ENCODE measurements around the gene IL23R.
"Not testable (repeated sequence)": the region's sequence is repeated elsewhere in the genome, so short reads cannot be mapped to it uniquely, and the experiment has no call there.

IL23R gene

GRCh38 chr1:67194209-67194863, 28.1 kb downstream of the IL23R start:
- no peak for DNase-seq

GRCh38 chr1:67200755-67201154, 34.5 kb downstream of the IL23R start:
- no peak for DNase-seq

DNA sequence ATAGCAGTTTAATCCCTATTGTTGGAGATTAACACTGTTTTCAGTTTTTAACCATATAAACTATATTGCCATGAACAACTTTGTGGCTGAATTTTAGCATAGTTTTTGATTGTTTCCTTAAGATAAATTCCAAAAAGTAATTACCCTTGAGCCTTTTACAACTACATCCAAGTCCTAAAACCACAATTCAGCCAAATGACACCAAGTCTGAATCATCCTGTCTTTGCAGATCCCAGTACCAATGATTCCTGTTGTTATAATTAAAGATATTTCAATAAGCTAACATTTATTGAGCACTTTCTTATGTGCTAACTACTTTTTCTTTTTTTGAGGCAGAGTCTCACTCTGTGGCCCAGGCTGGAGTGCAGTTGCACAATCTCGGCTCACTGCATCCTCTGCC, 35.6 kb downstream of the IL23R start:
- DNase-seq: peak; percentile 28

- DNase-seq: no peak
Observed at GRCh38 chr1:67204298-67204980, 38.2 kb downstream of the IL23R start.

DNA sequence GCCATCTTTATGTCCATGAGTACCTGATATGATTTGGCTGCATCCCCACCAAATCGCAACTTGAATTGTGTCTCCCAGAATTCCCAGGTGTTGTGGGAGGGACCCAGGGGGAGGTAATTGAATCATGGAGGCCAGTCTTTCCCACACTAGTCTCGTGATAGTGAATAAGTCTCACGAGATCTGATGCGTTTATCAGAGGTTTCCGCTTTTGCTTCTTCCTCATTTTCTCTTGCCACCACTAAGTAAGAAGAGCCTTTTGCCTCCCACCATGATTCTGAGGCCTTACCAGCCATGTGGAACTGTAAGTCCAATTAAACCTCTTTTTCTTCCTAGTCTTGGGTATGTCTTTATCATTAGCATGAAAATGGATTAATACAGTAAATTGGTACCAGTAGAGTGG, 41.1 kb downstream of the IL23R start:
- not testable (repeated sequence) for DNase-seq

DNA sequence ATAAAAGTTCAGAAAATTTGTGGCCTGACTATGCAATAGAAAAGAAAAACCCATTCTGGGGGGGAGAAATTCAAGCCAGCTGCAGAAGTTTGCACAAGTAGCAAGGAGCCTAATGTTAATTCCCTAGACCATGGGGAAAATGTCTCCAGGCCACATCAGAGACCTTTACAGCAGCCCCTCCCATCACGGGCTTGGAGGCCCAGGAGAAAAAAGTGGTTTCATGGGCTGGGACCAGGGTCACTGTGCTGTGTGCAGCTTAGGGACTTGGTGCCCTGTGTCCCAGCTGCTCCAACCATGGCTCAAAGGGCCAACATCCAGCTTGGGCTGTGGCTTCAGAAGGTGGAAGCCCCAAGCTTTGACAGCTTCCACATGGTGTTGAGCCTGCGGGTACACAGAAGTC, 42.0 kb downstream of the IL23R start:
- DNase-seq: no peak

- no peak for DNase-seq
Observed at GRCh38 chr1:67209521-67209920, 43.3 kb downstream of the IL23R start.

DNA sequence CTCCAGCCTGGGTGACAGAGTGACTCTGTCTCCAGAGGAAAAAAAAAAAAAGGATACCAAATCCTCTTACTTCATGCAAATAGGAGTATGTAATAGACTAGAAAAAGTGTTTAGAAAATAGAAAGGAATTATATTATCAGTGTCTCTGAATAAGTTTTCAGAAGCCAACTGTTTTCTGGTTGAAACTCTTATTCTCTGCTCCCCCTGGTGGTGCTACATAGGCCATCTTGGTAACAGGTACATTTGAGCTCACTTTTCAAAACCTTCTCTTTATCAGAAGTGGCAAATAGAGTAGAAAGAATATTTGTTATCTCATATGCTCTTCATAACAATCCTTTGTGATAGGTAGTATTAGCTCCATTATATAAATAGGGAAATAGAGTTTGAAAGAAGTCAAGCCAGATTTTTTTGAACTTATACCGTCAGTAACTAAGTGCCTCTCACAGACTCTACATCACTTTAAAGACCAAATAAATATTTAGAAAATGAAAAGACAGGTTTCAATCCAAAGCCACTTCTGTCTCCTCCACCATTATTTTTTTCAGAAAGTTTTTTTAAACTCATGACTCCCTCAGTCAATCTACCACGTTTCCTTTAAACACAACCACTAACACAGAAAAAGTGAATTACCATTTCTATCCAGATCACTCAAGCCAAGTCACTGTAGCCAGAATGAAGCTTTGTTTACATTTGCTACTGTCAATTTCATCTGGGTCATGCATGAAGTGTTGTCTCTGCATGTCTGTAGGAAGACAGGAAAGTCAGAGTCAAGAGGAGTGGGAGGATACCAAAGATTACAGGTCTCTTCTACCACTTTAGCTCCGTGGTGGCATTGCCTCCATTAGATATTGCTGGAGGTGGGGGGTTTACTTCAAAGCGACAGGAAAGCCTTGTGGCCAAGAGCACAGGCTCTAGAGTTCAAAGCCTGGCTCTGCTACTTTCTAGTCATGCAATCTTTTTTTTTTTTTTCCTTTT, 45.6 kb downstream of the IL23R start:
- DNase-seq: peak; percentile 22

- peak; percentile 6 for DNase-seq
Observed at GRCh38 chr1:67213164-67213563, 46.9 kb downstream of the IL23R start.

DNA sequence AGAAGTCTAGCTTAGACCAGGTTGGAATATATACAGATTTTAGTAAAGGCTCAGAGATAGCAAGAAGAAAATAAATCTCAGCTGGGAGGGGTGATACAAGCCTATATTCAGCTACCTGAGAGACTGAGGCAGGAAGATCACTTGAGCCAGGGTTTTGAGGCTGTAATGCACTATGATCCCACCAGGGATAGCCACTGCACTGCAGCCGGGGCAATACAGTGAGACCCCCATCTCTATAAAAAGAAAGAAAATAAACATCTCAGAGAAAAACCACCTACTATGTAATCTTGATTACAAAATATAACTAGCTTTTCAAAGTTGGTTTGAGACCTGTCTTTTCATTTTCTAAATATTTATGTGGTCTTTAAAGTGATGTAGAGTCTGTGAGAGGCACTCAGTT, 47.7 kb downstream of the IL23R start:
- DNase-seq: no peak

- DNase-seq: peak; percentile 11
Observed at GRCh38 chr1:67214420-67215174, 48.3 kb downstream of the IL23R start.

DNA sequence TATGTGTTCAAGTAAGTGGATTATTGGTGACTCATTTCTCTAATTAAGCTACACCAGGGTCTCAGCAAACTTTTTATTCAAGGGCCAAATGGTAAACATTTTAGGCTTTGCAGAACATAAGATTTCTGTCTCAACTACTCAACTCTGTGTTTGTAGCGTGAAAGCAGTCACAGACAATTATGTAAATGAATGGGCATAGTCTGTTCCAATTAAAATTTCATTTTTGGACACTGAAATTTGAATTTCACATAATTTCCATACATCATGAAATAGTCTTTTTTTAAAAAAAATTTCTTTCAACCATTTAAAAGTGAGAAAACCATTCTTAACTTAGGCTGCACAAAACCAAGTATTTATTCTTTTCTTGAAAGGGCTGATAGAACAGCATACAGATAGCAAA, 50.1 kb downstream of the IL23R start:
- no peak for DNase-seq

DNA sequence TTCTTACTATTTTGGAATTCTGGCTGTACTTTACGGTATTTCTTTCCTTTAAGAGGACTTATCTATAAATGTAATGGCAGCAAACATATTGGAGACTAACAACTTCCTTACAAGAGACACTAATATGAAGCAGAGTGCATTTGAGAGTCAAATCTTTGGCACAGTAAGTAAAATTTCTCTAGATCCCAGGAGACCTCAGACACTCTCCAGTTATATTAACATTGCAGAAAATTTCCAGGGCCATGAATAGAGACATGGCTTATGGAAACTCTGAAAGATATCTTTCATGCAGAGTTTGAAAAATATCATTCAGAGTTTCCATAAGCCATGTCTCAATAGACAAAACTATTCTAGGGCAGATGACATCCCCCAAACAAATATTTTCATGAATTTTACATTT, 51.2 kb downstream of the IL23R start:
- DNase-seq: no peak

DNA sequence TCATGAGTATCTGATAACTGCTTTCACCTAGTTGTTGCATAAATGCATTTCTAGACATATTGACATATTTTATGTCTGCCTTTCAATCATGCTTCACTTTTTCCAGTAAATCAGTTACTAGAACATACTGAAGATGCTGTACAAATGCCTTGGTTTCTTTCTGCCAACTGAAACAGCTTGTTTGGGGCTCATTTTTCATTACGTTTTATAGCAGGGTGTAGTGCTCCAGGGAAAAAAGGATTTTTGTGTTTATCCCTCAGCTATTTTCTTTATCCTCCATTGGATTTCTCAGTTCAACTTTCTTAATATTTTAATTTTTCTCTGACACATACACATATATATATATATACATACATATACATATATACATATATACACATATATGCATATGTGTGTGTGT, 51.7 kb downstream of the IL23R start:
- no peak for DNase-seq

- no peak for DNase-seq
Observed at GRCh38 chr1:67224856-67225255, 58.6 kb downstream of the IL23R start.

GRCh38 chr1:67226688-67227087, 60.4 kb downstream of the IL23R start:
- DNase-seq: no peak

- no peak for DNase-seq
Observed at GRCh38 chr1:67227196-67227595, 60.9 kb downstream of the IL23R start.

DNA sequence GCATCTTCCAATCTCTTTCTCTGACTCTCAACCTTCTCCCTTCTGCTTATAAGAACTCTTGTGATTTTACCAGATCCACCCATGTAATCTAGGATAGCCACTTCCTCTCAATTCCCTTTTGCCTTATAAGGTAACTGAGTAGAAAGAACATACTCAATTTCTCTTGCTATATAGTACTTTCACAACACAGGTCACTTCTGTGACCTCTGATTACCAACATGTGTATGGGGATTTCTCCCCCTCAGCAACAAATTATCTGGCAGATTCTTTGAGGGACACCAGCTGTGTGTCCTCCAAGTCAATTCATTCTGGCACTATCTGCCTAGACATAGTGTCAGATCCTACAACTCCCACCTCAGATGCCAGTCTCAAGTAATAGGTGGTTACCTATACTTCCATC, 62.5 kb downstream of the IL23R start:
- DNase-seq: no peak

- DNase-seq: no peak
Observed at GRCh38 chr1:67230539-67230938, 64.3 kb downstream of the IL23R start.

GRCh38 chr1:67236277-67236676, 70.0 kb downstream of the IL23R start:
- no peak for DNase-seq

DNA sequence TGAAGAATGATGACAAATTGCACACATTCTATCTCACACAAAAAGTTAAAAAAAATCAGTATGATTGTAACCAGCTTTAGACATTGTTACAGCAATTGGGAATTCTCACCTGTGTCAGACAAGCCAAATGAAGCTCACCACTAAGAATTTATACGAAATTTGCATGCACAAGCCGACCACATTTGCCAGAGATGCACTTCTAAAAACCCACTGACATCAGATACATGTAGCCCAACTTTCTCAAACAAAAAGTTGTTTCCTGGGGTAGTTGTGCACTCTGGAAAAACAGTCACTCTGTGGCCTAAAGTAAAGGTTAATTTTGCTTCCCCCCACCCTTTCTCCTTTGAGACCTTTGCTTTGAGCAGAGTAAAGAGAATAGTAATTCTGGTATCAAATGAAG, 73.5 kb downstream of the IL23R start:
- DNase-seq: no peak

GRCh38 chr1:67241200-67241746, 75.0 kb downstream of the IL23R start:
- no peak for DNase-seq

DNA sequence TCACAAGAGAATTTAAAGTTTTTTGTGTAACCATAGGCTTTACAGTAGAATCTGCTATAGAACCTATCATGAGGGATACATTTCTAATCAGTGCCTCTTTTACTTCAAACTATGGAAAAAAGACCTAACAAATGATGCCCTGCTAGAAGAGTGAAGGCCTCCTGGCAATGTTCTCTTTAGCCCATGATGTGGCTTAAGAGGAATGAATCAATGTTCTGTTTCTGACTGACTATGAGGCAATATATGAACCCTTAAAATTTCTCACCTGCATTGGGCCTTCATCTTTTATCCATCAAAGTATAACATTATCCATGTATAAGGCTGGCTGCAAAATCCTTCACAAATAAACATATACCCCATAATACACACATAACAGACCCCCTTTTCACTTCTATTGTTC, 75.8 kb downstream of the IL23R start:
- no peak for DNase-seq

Measured in fibroblast of upper back skin (primary cell).